Measurements from ENCODE around the gene GATB. TPM values are rescaled to one million over a fixed set of nuclear protein-coding genes. Genes with fewer than 3 reads are reported as not detected.

The GATB gene
- total RNA-seq, 1 experiment from 2014 or later = 21.2 TPM

DNA sequence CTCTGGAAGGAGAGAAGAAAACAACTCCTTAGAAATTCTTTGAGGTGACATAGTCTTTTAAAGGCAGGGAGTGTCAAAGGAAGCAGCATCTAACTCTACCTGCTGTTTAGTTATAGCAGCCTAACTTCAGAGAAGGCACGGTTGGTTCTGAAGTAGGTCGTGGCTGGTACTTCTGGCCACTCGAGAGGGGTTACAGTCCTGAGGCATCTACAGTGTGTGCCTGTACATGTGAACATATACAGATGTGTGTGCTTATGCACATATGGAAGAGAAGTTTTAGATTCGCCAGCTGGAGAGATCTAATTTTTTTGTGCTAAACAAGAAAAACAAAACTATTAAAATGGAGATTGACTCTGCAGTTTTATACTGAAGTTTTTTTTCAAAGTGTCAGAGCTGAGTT, 52.7 kb downstream of the GATB start:
- H2BK20ac ChIP-seq (ENCODE audit: low read depth, low read length, poor library complexity, severe bottlenecking) = no peak overlapping the region
- no peak overlapping the region for H3K23ac ChIP-seq (ENCODE audit: insufficient read length, low read depth, low read length)
- no peak overlapping the region for H2AFZ ChIP-seq (ENCODE audit: low read length)
- H3K14ac ChIP-seq (ENCODE audit: insufficient read depth, low read length) = no peak overlapping the region
- Mint-ChIP-seq H3K4me1 (peaks cover 9 to 14% of the 10 kb centered on the region in 2 experiments), H3K27me3 (ENCODE audit: low read depth) (no peaks in the 10 kb centered on the region), H3K36me3 (ENCODE audit: insufficient read depth in 1 of 3, low read depth in 3 of 3) (peaks cover 6 to 15% (median 13%) of the 10 kb centered on the region in 3 experiments; a peak in 6 of 7 replicates), H3K27ac (no peak overlapping the region; a peak in 1 of 7 replicates), H3K4me3 (no peak overlapping the region), H3K9me3 (no peaks in the 10 kb centered on the region)
- H3K18ac ChIP-seq (ENCODE audit: insufficient read length, low read depth, low read length) = no peak overlapping the region
- H3K79me2 ChIP-seq (ENCODE audit: insufficient read depth, low read length) = no peaks in the 10 kb centered on the region
- no peak overlapping the region for H3K4ac ChIP-seq (ENCODE audit: low read depth, low read length)
- H2BK5ac ChIP-seq (ENCODE audit: insufficient read length, low read length) = no peak overlapping the region
- no peak overlapping the region for H2AK5ac ChIP-seq (ENCODE audit: insufficient read length, low read length)
- H2BK120ac ChIP-seq (ENCODE audit: low read depth, low read length, poor library complexity, severe bottlenecking) = no peak overlapping the region
- H4K5ac ChIP-seq (ENCODE audit: insufficient read length, low read depth, low read length) = no peak overlapping the region
- no CpG with 5 or more reads among the region's 4 CpGs for WGBS (ENCODE audit: extremely low coverage, insufficient read length, low lambda C conversion rate)
- H4K8ac ChIP-seq (replicated peaks; ENCODE audit: insufficient read length, low read depth, low read length) = no peak overlapping the region
- no peaks in the 10 kb centered on the region for H3K9me3 ChIP-seq (ENCODE audit: control insufficient read depth, low read depth, low read length)
- H3K79me1 ChIP-seq (ENCODE audit: insufficient read depth, low read depth, low read length, poor library complexity, severe bottlenecking) = no peaks in the 10 kb centered on the region
- no peak overlapping the region for H3K27ac ChIP-seq (ENCODE audit: insufficient read length, low read depth, low read length)
- H3T11ph ChIP-seq (ENCODE audit: low read length) = no peak overlapping the region
- H3K9ac ChIP-seq (ENCODE audit: extremely low read depth, insufficient read length, low read length) = no peak overlapping the region
- H3K27me3 ChIP-seq (ENCODE audit: insufficient read depth, low read length) = no peaks in the 10 kb centered on the region
- H3K4me1 ChIP-seq (ENCODE audit: insufficient read depth, low read length) = no peaks in the 10 kb centered on the region
- DNase-seq = no peak
- no peaks in the 10 kb centered on the region for H3K23me2 ChIP-seq (ENCODE audit: insufficient read length, low read depth, low read length, poor library complexity, severe bottlenecking)
- H3K56ac ChIP-seq (ENCODE audit: insufficient read length, low read depth, low read length) = no peak overlapping the region
- TF ChIP-seq, protein P1, sequence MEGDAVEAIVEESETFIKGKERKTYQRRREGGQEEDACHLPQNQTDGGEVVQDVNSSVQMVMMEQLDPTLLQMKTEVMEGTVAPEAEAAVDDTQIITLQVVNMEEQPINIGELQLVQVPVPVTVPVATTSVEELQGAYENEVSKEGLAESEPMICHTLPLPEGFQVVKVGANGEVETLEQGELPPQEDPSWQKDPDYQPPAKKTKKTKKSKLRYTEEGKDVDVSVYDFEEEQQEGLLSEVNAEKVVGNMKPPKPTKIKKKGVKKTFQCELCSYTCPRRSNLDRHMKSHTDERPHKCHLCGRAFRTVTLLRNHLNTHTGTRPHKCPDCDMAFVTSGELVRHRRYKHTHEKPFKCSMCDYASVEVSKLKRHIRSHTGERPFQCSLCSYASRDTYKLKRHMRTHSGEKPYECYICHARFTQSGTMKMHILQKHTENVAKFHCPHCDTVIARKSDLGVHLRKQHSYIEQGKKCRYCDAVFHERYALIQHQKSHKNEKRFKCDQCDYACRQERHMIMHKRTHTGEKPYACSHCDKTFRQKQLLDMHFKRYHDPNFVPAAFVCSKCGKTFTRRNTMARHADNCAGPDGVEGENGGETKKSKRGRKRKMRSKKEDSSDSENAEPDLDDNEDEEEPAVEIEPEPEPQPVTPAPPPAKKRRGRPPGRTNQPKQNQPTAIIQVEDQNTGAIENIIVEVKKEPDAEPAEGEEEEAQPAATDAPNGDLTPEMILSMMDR (conservative IDR thresholded peaks at IDR 0.05) = no peak
- no peak overlapping the region for H2BK15ac ChIP-seq (ENCODE audit: low read depth, low read length)
- no peak overlapping the region for H4K91ac ChIP-seq (ENCODE audit: insufficient read length, low read depth, low read length)
- H3K4me2 ChIP-seq (ENCODE audit: insufficient read depth, insufficient read length, low read length) = no peak overlapping the region
- H4K20me1 ChIP-seq (ENCODE audit: control insufficient read depth, insufficient read depth, insufficient read length) = no peaks in the 10 kb centered on the region
- H2BK12ac ChIP-seq (ENCODE audit: insufficient read length, low read depth, low read length) = no peak overlapping the region

Data from H9 (cell line).